Measurements from ENCODE around the gene LEPR.

DNA sequence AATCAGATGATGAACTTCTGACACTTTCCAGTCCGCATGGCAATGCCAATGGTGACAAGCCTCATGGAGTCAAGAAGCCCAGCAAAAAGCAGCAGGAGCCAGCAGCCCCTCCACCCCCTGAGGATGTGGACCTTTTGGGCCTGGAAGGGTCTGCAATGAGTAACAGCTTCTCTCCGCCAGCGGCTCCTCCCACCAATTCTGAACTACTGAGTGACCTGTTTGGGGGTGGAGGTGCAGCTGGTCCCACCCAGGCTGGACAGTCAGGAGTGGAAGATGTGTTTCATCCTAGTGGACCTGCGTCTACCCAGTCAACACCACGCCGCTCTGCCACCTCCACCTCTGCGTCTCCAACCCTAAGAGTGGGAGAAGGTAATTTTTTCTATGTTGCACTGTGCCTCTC lies 28.0 kb upstream of the LEPR start:
- TF ChIP-seq, protein P1, sequence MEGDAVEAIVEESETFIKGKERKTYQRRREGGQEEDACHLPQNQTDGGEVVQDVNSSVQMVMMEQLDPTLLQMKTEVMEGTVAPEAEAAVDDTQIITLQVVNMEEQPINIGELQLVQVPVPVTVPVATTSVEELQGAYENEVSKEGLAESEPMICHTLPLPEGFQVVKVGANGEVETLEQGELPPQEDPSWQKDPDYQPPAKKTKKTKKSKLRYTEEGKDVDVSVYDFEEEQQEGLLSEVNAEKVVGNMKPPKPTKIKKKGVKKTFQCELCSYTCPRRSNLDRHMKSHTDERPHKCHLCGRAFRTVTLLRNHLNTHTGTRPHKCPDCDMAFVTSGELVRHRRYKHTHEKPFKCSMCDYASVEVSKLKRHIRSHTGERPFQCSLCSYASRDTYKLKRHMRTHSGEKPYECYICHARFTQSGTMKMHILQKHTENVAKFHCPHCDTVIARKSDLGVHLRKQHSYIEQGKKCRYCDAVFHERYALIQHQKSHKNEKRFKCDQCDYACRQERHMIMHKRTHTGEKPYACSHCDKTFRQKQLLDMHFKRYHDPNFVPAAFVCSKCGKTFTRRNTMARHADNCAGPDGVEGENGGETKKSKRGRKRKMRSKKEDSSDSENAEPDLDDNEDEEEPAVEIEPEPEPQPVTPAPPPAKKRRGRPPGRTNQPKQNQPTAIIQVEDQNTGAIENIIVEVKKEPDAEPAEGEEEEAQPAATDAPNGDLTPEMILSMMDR (IDR thresholded peaks at IDR 0.05), result no peak
- no peak for TF ChIP-seq POLR2A (IDR thresholded peaks at IDR 0.05; ENCODE audit: low read depth)

All from esophagus muscularis mucosa (tissue), 3 donors.